Heart right ventricle (tissue), 16 donors: ENCODE results near the gene GLYATL1B. TPM values are rescaled to one million over a fixed set of nuclear protein-coding genes. Genes with fewer than 3 reads are reported as not detected.
"Not testable (repeated sequence)": the region's sequence is repeated elsewhere in the genome, so short reads cannot be mapped to it uniquely, and the experiment has no call there.

ENCODE experiments used
- ATAC-seq, 8 donors: fragments of 200-7000 bp; cut with Tn5 transposase; one replicate each; pipeline ENCODE4 v1.9.1; 2020; ENCODE audit warnings: mild to moderate bottlenecking in 8 of 8, moderate library complexity in 8 of 8, moderate number of reproducible peaks in 1 of 8
- DNase-seq, 2 donors: peaks; one replicate each; pipeline ENCODE4 v3.0.0-alpha.2; 2020
- H3K27ac ChIP-seq, 10 donors: fragments of 200-600 bp; sonication (generic) in 2 of 10; one replicate each; pipeline versions ENCODE4 v1.5.0 to v1.8.0; 2020 to 2022; ENCODE audit warnings: mild to moderate bottlenecking in 3 of 10
- H3K27me3 ChIP-seq, 7 donors: fragments of 200-600 bp; one replicate each; pipeline ENCODE4 v1.8.0; 2021 to 2022; ENCODE audit warnings: mild to moderate bottlenecking in 2 of 7
- H3K36me3 ChIP-seq, 9 donors: fragments of 200-600 bp; sonication (generic) in 1 of 9; one replicate each; pipeline versions ENCODE4 v1.5.0 to v1.8.0; 2020 to 2022; ENCODE audit warnings: mild to moderate bottlenecking in 2 of 9
- H3K4me1 ChIP-seq, 9 donors: fragments of 200-600 bp; sonication (generic) in 1 of 9; one replicate each; pipeline versions ENCODE4 v1.5.0 to v1.8.0; 2020 to 2022; ENCODE audit warnings: mild to moderate bottlenecking in 4 of 9
- H3K4me3 ChIP-seq, 10 donors: fragments of 200-600 bp; sonication (generic) in 2 of 10; one replicate each; pipeline versions ENCODE4 v1.5.0 to v1.8.0; 2020 to 2022; ENCODE audit warnings: mild to moderate bottlenecking in 7 of 10, moderate library complexity in 2 of 10
- H3K9me3 ChIP-seq, 11 donors: fragments of 200-600 bp in 10 of 11; sonication (generic) in 2 of 11; one replicate each; pipeline versions ENCODE4 v1.5.0 to v1.8.0; 2013 to 2022; ENCODE audit warnings: mild to moderate bottlenecking in 2 of 11, control low read depth in 1 of 11, moderate library complexity in 1 of 11
- WGBS, 2 donors: extraction: QIAGEN DNeasy Blood & Tissue Kit; methylation state at CpG; one replicate each; pipeline ENCODE4 v1.1.7; 2013; ENCODE audit warnings: inconsistent platforms in 1 of 2; 5-methylcytosine and 5-hydroxymethylcytosine counted together
- intact Hi-C, 10 donors: fragments of 100-400 bp; cut with DNase I; formaldehyde crosslinking; loops; one replicate each; pipeline versions ENCODE4 v1.11.1 to v1.14.2; 2022
- polyA plus RNA-seq, 2 donors: library from polyadenylated mRNA; stranded (reverse); fragments of 200-250 nt; gene quantifications; one replicate each; pipeline ENCODE4 v1.2.3, GENCODE V29; 2013
- total RNA-seq, 10 donors: library from RNA; stranded (reverse); fragmentation: NEBNext Ultra II Directional in 3 of 10; extraction: Animal tissue kit (Norgen Biotek cat#: 25700) in 3 of 10; gene quantifications; one replicate each; pipeline versions ENCODE4 v1.2.1 to v1.2.4, GENCODE V29; 2021 to 2023
- TF ChIP-seq, protein P1 (sequence below), 9 donors: fragments of 200-600 bp; sonication (generic) in 2 of 9; IDR thresholded peaks; one replicate each; pipeline versions ENCODE4 v1.5.0 to v1.8.0; 2021 to 2022; ENCODE audit warnings: antibody characterized with exemption in 9 of 9, mild to moderate bottlenecking in 5 of 9, moderate library complexity in 1 of 9
- donor health status: Arrhythmogenic right ventricular cardiomyopathy.
- donor health status: ischemic (EF 13 %, LVEDD 7.1; RV severe dilation, severe dysfunction).
- donor health status: healthy with polysubstance abuse.
- donor health status: DM: no; HTN: yes; CAD: no.
- donor health status: DM: no; HTN: no; CAD: no.
- donor health status: ischemic (EF 25% LVEDD 6.9; RV normal size, moderate dysfunction).
- donor health status: ischemic (EF 25% LVEDD 5.7; RV mildly dilated, moderate dysfunction).
- donor health status: healthy.
- donor health status: DM: yes; HTN: yes; CAD: no.
- donor health status: Ischemic cardiomyopathy.
- donor health status: ischemic (EF 35%, LVEDD 5.7; RV mildly dilated, moderate dysfunction).
- donor health status: nonischemic (EF 11% LVEDD 7.7; RV severe dilation, severe dysfunction).
- donor health status: DM: yes; HTN: yes; CAD: no.
- donor health status: PGD.
- donor health status: ischemic (EF 29% LVEDD 5.4; RV normal size, mild dysfunction).
- donor health status: nonischemic (EF 23%, LVEDD 6.1; RV moderate dilation, normal function).

GLYATL1B gene
- total and polyA plus RNA-seq, 12 donors: not detected

DNA sequence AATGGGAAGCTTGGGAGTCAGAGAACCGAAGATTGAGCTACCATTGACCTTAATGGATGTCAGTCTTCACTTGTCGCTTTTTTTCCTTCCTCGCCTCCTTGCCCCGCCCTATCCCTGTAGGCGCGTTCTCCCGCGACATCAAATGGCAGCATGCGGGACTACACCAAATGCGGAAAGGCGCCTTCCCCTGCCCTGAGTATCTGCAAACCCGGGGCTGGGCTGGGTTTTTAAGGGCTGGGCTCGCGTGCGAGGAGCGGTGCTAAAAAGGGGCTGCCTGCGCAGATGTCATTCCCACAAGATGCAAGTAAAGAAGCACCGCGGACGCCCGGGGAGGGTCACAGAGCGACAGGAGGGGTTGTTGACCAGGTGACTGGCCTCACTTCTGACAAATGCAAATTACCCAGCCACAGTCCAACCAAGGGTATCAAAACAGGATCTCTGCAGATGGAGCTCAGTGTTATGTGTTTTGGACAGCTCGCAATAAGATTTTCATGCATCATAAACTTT is 16.2 kb downstream of the GLYATL1B start:
- H3K27ac ChIP-seq: no peak overlapping the region
- H3K9me3 ChIP-seq: no peaks in the 10 kb centered on the region
- WGBS, 2 donors: 8 to 9% methylated on average over 23 of the region's 23 CpGs
- peaks cover 0 to 74% (median 32%) of the 10 kb centered on the region in 7 donors for H3K27me3 ChIP-seq
- peak in 1 of 8 donors; percentile 42 for ATAC-seq
- DNase-seq: peak; percentile 21 to 31
- intact Hi-C loops: loop anchor here in 1 of 10 donors (5.0 kb wide), 1 partner anchor 40 kb away; the partner anchor contains the start of gene FAM111A
- TF ChIP-seq, protein P1, sequence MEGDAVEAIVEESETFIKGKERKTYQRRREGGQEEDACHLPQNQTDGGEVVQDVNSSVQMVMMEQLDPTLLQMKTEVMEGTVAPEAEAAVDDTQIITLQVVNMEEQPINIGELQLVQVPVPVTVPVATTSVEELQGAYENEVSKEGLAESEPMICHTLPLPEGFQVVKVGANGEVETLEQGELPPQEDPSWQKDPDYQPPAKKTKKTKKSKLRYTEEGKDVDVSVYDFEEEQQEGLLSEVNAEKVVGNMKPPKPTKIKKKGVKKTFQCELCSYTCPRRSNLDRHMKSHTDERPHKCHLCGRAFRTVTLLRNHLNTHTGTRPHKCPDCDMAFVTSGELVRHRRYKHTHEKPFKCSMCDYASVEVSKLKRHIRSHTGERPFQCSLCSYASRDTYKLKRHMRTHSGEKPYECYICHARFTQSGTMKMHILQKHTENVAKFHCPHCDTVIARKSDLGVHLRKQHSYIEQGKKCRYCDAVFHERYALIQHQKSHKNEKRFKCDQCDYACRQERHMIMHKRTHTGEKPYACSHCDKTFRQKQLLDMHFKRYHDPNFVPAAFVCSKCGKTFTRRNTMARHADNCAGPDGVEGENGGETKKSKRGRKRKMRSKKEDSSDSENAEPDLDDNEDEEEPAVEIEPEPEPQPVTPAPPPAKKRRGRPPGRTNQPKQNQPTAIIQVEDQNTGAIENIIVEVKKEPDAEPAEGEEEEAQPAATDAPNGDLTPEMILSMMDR (IDR thresholded peaks at IDR 0.05): peak in 5 of 9 donors; percentile 13 to 37 (median 33)
- no peaks in the 10 kb centered on the region for H3K36me3 ChIP-seq
- peak overlapping the region in 7 of 10 donors; percentile 13 to 49 (median 32) for H3K4me3 ChIP-seq
- H3K4me1 ChIP-seq: peaks cover 0 to 22% (median 7%) of the 10 kb centered on the region in 9 donors

DNA sequence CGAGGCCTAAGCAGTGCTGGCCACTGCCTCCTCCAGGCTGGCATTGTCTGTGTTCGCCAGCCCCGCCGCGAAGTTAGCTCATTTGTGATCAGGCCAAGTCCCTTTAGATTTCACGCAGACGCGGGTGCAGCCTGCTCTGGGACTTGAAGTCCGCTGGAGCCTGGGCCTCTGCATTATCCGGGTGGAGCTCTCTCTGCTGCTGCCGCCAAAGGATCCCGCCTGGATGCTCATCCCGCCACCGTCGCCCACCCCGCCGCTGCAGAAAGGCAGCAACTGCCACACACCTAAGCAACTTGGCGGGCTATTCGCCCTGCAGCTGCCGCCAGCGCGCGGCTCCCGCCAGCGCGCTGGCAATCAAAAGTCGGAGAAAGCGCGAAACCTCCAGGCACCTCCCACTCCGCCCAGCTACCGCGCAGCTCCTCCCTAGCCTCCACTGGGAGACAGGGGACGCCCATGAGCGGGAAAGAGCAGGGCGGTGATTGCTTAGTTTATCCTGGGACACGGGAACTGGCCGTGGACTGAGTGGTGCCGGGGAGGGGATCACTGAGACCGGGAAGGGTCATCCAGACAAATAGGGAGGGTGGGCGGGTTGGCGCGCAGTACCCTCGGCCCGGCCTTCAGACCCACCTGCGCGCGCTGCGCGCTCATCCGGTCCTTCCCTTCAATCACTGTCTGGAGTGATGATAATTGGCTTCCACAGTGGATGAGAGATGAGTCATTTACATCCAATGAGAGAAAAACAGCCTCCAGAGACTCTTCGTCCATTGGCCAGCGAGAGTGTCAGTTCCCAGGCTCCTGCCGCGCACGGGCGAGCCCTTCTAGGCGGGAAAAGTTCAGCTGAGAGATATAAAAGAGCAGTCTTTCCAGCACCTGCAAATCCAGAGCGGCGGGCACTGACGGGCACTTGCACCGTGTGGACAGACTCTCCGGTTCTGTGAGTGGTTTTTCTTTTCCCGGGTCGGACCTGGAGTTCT is 20.5 kb downstream of the GLYATL1B start, which contains the start of gene FAM111B:
FAM111B (plus strand) TSS at position 875 of the 974 bp plus-strand sequence. CDS start 2,389 bp downstream, outside the sequence.
- peaks cover 0 to 25% (median 7%) of the 10 kb centered on the region in 9 donors for H3K4me1 ChIP-seq
- H3K4me3 ChIP-seq: peak within 1 kb of the TSS; percentile 1 to 74 (median 58)
- ATAC-seq: peak; percentile 92 to 98 (median 96)
- no peaks in the 10 kb centered on the region for H3K9me3 ChIP-seq
- TF ChIP-seq, protein P1 (IDR thresholded peaks at IDR 0.05): peak in 3 of 9 donors; percentile 21 to 31 (median 24)
- H3K27me3 ChIP-seq: peaks cover 0 to 39% (median 18%) of the 10 kb centered on the region in 7 donors
- DNase-seq: peak; percentile 74 to 90
- peak within 1 kb of the TSS in 2 of 10 donors; percentile 31 to 45 for H3K27ac ChIP-seq
- 1% methylated on average over 64 of the region's 64 CpGs for WGBS, 2 donors
- H3K36me3 ChIP-seq: no peaks in the 10 kb centered on the region
- intact Hi-C loops: loop anchor here in 3 of 10 donors (2.0 to 5.0 kb wide), 2 partner anchors 36 kb away; partner anchors contain the start of gene FAM111A (in 3 of the 3)

DNA sequence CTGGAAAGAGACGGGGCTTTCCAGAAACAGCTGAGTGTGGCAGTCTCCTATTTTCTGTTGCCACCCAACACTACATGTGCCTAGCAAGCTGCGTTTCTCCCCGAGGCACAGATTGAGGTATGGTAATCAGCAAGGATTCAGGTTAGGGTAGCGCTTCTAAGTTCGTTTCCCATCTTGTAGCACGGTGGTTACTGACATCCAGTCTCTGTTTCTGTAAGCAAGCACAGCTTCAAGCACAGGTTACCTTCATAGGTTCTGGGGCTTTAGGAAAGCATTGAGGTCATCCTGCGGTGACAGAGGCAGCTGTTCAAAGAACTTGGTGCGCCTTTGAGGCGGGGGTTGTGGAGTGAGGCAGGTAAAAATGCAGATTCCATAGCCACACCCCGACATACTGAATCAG is 21.6 kb downstream of the GLYATL1B start:
- Histone ChIP-seq H3K27me3 (peaks cover 0 to 28% (median 8%) of the 10 kb centered on the region in 7 donors), H3K4me3 (peak overlapping the region in 2 of 10 donors; percentile 61 to 63), H3K4me1 (peaks cover 0 to 21% (median 7%) of the 10 kb centered on the region in 9 donors)
- not testable (repeated sequence) for H3K36me3 ChIP-seq, DNase-seq, H3K27ac ChIP-seq, H3K9me3 ChIP-seq, ATAC-seq
- WGBS, 2 donors: 24 to 25% methylated on average over 10 of the region's 10 CpGs
- intact Hi-C loops: loop anchor here in 3 of 10 donors (2.0 to 5.0 kb wide), 2 partner anchors 35 kb away; partner anchors contain the start of gene FAM111A (in 3 of the 3)

DNA sequence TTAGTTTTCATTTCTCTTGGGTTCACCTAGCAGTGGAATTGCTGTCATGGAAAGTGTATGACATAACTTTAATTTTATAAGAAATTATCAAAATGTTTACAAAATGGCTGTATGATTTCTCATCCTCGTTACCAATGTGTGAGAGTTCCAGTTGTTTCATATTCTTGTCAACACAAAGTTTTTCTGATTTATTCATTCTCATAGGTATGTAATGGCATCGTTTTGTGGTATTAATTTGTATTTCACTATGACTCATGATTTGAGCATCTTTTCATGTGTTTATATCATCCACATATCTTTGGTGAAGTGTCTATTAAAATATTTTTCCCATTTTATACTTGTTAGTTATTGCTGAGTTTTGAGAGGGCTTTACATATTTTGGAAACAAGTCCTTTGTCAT is 26.4 kb downstream of the GLYATL1B start:
- ATAC-seq (no peak), DNase-seq (no peak)
- intact Hi-C loops: no loop called here
- Histone ChIP-seq H3K27me3 (no peaks in the 10 kb centered on the region), H3K9me3 (peaks cover 0 to 8% (median under 1%) of the 10 kb centered on the region in 11 donors), H3K36me3 (no peaks in the 10 kb centered on the region), H3K27ac (no peak overlapping the region), H3K4me3 (no peak overlapping the region), H3K4me1 (peaks cover 0 to 8% (median 0%) of the 10 kb centered on the region in 9 donors)
- TF ChIP-seq, protein P1 (IDR thresholded peaks at IDR 0.05): no peak
- WGBS, 2 donors: 88 to 91% methylated on average over 2 of the region's 2 CpGs
